Measurements from ENCODE around the gene CDH24. TPM values are rescaled to one million over a fixed set of nuclear protein-coding genes. Genes with fewer than 3 reads are reported as not detected.

CDH24 gene
- total and polyA plus RNA-seq, 2 of the 13 experiments (the other 11 are each of a cell fraction or from before 2014, with no cell fraction given), result 0.69 to 0.99 TPM

DNA sequence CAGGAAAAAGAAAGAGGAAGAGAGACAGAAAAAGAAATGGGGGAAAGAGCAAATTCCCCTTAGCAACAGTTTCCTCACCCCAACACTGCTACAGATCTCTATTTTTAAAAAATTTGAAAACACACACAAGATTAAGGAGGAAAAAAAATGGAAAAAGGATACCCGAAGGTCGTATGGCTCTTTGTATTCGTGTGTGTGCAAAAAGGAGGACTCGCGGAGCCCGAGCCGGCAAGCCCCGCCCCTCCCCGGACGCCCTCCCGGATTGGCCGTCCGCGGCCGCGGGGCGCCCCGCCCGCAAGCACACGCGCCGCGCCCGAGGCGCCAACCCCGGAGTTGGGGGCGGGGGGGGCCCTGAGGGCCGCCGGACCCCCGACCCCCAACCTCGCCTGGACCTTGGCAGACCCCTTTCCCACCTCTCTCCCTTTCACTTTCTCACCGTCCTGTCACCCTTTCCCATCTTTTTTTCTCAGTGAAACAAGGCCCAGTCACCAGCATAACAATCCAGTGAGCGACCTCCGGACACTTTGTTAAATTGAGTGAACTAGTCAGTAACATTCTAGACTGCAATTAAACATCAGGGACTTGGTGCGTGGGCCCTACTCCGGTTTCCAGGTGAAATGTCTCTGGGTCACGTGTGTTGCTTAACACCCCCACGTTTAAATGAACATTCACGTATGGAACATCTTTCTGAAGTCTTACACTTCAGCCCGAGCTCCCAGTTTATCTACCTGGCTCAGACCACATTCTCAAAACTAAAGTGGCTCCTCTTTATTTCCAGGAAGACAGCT lies 47.2 kb downstream of the CDH24 start, which contains the start of gene C14orf93 (continued):
- TF ChIP-seq ZBTB42 (CRISPR knock-in tag; IDR thresholded peaks at IDR 0.05) (0 out of 2 replicates have a peak, but pooled peaks have one; percentile 54), EED (CRISPR knock-in tag; IDR thresholded peaks at IDR 0.05) (no peak), ZNF567 (CRISPR knock-in tag; IDR thresholded peaks at IDR 0.05; ENCODE audit: borderline replicate concordance) (no peak), EZH2 (conservative IDR thresholded peaks at IDR 0.05; ENCODE audit: low read depth, low read length) (no peak), BRD4 (CRISPR knock-in tag; IDR thresholded peaks at IDR 0.05) (no peak), ADNP (CRISPR knock-in tag; IDR thresholded peaks at IDR 0.05) (no peak), CENPT (CRISPR knock-in tag; IDR thresholded peaks at IDR 0.05; ENCODE audit: low read depth) (peak; percentile 64; the same call in 1 of the 2 replicates), ISX (CRISPR knock-in tag; conservative IDR thresholded peaks at IDR 0.05) (no peak), ZMYM3 (CRISPR knock-in tag; IDR thresholded peaks at IDR 0.05) (peak; percentile 20; the same call in 1 of the 2 replicates), CBX5 (CRISPR knock-in tag; IDR thresholded peaks at IDR 0.05; ENCODE audit: borderline replicate concordance) (no peak), NBN (conservative IDR thresholded peaks at IDR 0.05) (no peak), TAF15 (IDR thresholded peaks at IDR 0.05; ENCODE audit: low read depth, low read length, poor library complexity, severe bottlenecking) (no peak), SIN3A (IDR thresholded peaks at IDR 0.05; ENCODE audit: borderline replicate concordance, low read depth, low read length) (no peak), SALL1 (CRISPR knock-in tag; IDR thresholded peaks at IDR 0.05) (peak; percentile 68), ATF7 (IDR thresholded peaks at IDR 0.05) (no peak), ATF7 (CRISPR knock-in tag; IDR thresholded peaks at IDR 0.05) (no peak), KDM3A (CRISPR knock-in tag; IDR thresholded peaks at IDR 0.05; ENCODE audit: low read depth) (no peak), MZF1 (CRISPR knock-in tag; IDR thresholded peaks at IDR 0.05; ENCODE audit: borderline replicate concordance) (no peak), RARG (CRISPR knock-in tag; IDR thresholded peaks at IDR 0.05; ENCODE audit: low read depth) (no peak), HOXA5 (CRISPR knock-in tag; IDR thresholded peaks at IDR 0.05) (no peak; the same call in none of the 2 replicates), GZF1 (CRISPR knock-in tag; IDR thresholded peaks at IDR 0.05) (no peak; the same call in 1 of the 2 replicates), RNF2 (conservative IDR thresholded peaks at IDR 0.05; ENCODE audit: low read depth) (peak; percentile 89), PPARG (CRISPR knock-in tag; conservative IDR thresholded peaks at IDR 0.05) (peak; percentile 46; the same call in 1 of the 2 replicates), GATAD1 (CRISPR knock-in tag; IDR thresholded peaks at IDR 0.05) (no peak; the same call in 1 of the 2 replicates), BCL6 (CRISPR knock-in tag; IDR thresholded peaks at IDR 0.05) (no peak; the same call in 1 of the 2 replicates), SETDB1 (CRISPR knock-in tag; IDR thresholded peaks at IDR 0.05; ENCODE audit: borderline replicate concordance) (no peak), ZNF776 (CRISPR knock-in tag; IDR thresholded peaks at IDR 0.05) (0 out of 2 replicates have a peak, but pooled peaks have one; percentile 74), ZNF24 (IDR thresholded peaks at IDR 0.05) (no peak; the same call in 1 of the 2 replicates), ZNF333 (CRISPR knock-in tag; IDR thresholded peaks at IDR 0.05; ENCODE audit: borderline replicate concordance) (peak; percentile 78; the same call in 1 of the 2 replicates), FOXM1 (CRISPR knock-in tag; IDR thresholded peaks at IDR 0.05) (no peak), ZNF792 (CRISPR knock-in tag; IDR thresholded peaks at IDR 0.05) (no peak; the same call in 1 of the 2 replicates), WIZ (CRISPR knock-in tag; IDR thresholded peaks at IDR 0.05) (no peak)
- TF ChIP-seq, protein P1, sequence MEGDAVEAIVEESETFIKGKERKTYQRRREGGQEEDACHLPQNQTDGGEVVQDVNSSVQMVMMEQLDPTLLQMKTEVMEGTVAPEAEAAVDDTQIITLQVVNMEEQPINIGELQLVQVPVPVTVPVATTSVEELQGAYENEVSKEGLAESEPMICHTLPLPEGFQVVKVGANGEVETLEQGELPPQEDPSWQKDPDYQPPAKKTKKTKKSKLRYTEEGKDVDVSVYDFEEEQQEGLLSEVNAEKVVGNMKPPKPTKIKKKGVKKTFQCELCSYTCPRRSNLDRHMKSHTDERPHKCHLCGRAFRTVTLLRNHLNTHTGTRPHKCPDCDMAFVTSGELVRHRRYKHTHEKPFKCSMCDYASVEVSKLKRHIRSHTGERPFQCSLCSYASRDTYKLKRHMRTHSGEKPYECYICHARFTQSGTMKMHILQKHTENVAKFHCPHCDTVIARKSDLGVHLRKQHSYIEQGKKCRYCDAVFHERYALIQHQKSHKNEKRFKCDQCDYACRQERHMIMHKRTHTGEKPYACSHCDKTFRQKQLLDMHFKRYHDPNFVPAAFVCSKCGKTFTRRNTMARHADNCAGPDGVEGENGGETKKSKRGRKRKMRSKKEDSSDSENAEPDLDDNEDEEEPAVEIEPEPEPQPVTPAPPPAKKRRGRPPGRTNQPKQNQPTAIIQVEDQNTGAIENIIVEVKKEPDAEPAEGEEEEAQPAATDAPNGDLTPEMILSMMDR (CRISPR knock-in tag; IDR thresholded peaks at IDR 0.05), result no peak
